Measurements from ENCODE around the gene ISY1. TPM values are rescaled to one million over a fixed set of nuclear protein-coding genes. Genes with fewer than 3 reads are reported as not detected.

ISY1 gene
- total and polyA plus RNA-seq, 2 of the 4 experiments (the other 2 are of a cell fraction) = 28.5 to 31.5 TPM

DNA sequence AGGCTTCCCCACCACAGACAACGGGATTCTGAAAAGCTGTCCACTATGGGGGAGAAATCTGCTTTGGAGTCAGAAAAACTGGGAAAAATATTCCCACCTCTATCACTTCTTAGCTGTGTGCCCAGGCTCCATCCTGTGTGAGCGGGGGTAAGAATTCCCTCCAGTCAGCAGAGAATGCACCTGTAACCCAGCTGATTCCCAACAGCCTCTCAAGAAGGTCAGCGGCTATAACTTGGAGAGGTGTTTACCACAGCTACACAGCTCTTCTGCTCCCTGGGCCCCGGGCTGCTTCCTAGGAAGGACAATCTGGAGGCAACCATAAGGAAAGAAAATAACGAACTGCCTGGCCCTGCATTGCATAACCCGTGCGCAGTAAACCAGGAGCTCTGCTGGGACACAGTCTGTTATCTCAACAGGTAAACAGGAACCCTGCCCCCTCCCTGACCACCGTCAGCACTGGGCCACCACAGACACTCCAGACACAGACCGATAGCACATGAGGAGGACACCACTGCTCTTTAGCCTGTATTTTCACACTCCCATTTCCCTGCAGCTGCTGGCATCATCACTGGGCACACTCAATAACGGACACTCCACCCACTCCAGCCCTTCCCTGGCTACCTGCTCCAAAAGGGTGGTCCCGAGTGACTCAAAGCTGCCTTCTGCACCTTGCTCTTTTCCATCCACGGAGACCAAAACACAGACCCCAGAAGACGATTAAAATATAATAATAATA lies 41.3 kb downstream of the ISY1 start:
- Histone ChIP-seq H3K4me1 (ENCODE audit: control insufficient read depth, insufficient read depth, low read length) (peaks cover 24% of the 10 kb centered on the region), H3K9me1 (ENCODE audit: insufficient read depth, low read length) (peaks cover 29% of the 10 kb centered on the region), H3K9ac (ENCODE audit: low read depth, low read length) (peak overlapping the region; percentile 72), H3K79me1 (ENCODE audit: low read depth in 1 of 2, low read length in 2 of 2) (peaks cover 21 to 60% of the 10 kb centered on the region in 2 experiments), H4K91ac (ENCODE audit: insufficient read depth, low read depth, low read length) (peak overlapping the region; percentile 27; the same call in 1 of the 2 replicates), H3K4me2 (ENCODE audit: low read depth, low read length) (peak overlapping the region; percentile 79), H3K27ac (ENCODE audit: insufficient read depth, low read length) (peak overlapping the region; percentile 71), H4K5ac (ENCODE audit: low read depth, low read length) (0 out of 2 replicates have a peak overlapping the region, but pooled peaks have one; percentile 21), H3K4me3 (ENCODE audit: insufficient read depth, low read depth, low read length) (peak overlapping the region; percentile 62), H2AFZ (replicated peaks; ENCODE audit: low read length, poor library complexity) (peak overlapping the region; percentile 53), H3K18ac (ENCODE audit: low read depth, low read length) (no peak overlapping the region), H3K36me3 (ENCODE audit: control insufficient read depth, insufficient read depth, low read length) (peaks cover 8% of the 10 kb centered on the region), H3K4ac (ENCODE audit: low read depth, low read length) (peak overlapping the region; percentile 77), H2BK120ac (ENCODE audit: low read depth, low read length) (0 out of 2 replicates have a peak overlapping the region, but pooled peaks have one; percentile 28), H3K27me3 (ENCODE audit: control insufficient read depth, insufficient read depth, low read length) (no peaks in the 10 kb centered on the region), H2AK5ac (ENCODE audit: low read depth, low read length) (peak overlapping the region; percentile 91), H3K23ac (ENCODE audit: low read depth, low read length) (peak overlapping the region; percentile 91), H2BK15ac (ENCODE audit: low read depth, low read length) (no peak overlapping the region; the same call in 2 of the 3 replicates), H2AK9ac (replicated peaks; ENCODE audit: low read depth, low read length, poor library complexity) (peak overlapping the region; percentile 89), H4K8ac (ENCODE audit: low read depth in 2 of 2, low read length in 2 of 2) (peak overlapping the region in 1 of 2 experiments; percentile 60; a peak in 2 of 4 replicates), H2BK20ac (ENCODE audit: low read depth, low read length) (no peak overlapping the region), H4K20me1 (ENCODE audit: insufficient read depth, low read length) (peaks cover 55% of the 10 kb centered on the region), H3K56ac (ENCODE audit: extremely low read depth, insufficient read depth, low read length) (peak overlapping the region; percentile 51; the same call in 1 of the 2 replicates), H2BK5ac (ENCODE audit: low read depth, low read length, poor library complexity, severe bottlenecking) (peak overlapping the region; percentile 10), H3K14ac (replicated peaks; ENCODE audit: low read depth, low read length) (peak overlapping the region; percentile 98), H3K9me3 (ENCODE audit: control insufficient read depth, insufficient read depth, low read length) (no peaks in the 10 kb centered on the region)
- ChIA-PET POLR2A (ENCODE audit: unreplicated experiment) (no interaction called here), CTCF (interaction anchor here (1.3 kb wide), 1 partner anchor 149 kb away, joined by 5 read pairs; no protein-coding TSS in a partner anchor)
- in situ Hi-C loops (cut with MboI; ENCODE audit: low sequenced_read_pairs) = no loop called here
- DNase-seq = no peak
- no TSS peak for BruUV-seq (replicated peaks)
- no peak for ATAC-seq (ENCODE audit: low read depth)
- intact Hi-C loops (cut with micrococcal nuclease) = loop anchor here (1.0 to 10.0 kb wide), 2 partner anchors 65 to 149 kb away; no protein-coding TSS in a partner anchor
- dilution Hi-C loops (cut with HindIII; ENCODE audit: low sequenced_read_pairs, unreplicated experiment) = no loop called here
- TF ChIP-seq NFE2L2 (IDR thresholded peaks at IDR 0.05; ENCODE audit: low read depth, low read length) (no peak), CEBPB (IDR thresholded peaks at IDR 0.05; ENCODE audit: low read depth, low read length) (peak; percentile 50)
- WGBS, 2 experiments (ENCODE audit: extremely low coverage in 2 of 2, insufficient read length in 1 of 2) = 20% methylated on average over 1 of the region's 13 CpGs; no CpG with 5 or more reads in 1 of the 2 experiments
